Activated naive CD8-positive, alpha-beta T cell treated with anti-CD3 and anti-CD28 coated beads, Interleukin-2, amount 10 ng/mL, durations not matched to agents 7 days and 5 days (primary cell): Measurements from ENCODE around the gene GANAB. TPM values are rescaled to one million over a fixed set of nuclear protein-coding genes. Genes with fewer than 3 reads are reported as not detected.
"Not testable (repeated sequence)": the region's sequence is repeated elsewhere in the genome, so short reads cannot be mapped to it uniquely, and the experiment has no call there.

Source experiments
- ATAC-seq: fragments of 150-1000 bp; cut with Tn5 transposase; one replicate; pipeline ENCODE4 v1.10.0; 2021; ENCODE audit warnings: low read depth, moderate library complexity
- POLR2A ChIA-PET: fragments of 350-600 bp; sonication (Branson Sonifier 250); formaldehyde crosslinking; loops from one replicate; lab custom pipeline; 2021; ENCODE audit warnings: antibody characterized with exemption; lab: Charles Lee
- DNase-seq: peaks from one replicate; pipeline ENCODE4 v3.0.0; 2021
- H3K27ac Mint-ChIP-seq: one replicate; pipeline ENCODE4 v1.8.0; 2022; ENCODE audit warnings: mild to moderate bottlenecking, mixed read lengths
- H3K27me3 Mint-ChIP-seq: one replicate; pipeline ENCODE4 v1.8.0; 2022; ENCODE audit warnings: mild to moderate bottlenecking, moderate library complexity, mixed read lengths
- H3K36me3 Mint-ChIP-seq: one replicate; pipeline ENCODE4 v1.8.0; 2021; ENCODE audit warnings: mild to moderate bottlenecking, mixed read lengths
- H3K4me1 Mint-ChIP-seq: one replicate; pipeline ENCODE4 v1.8.0; 2021; ENCODE audit warnings: mixed read lengths
- H3K4me3 Mint-ChIP-seq: one replicate; pipeline ENCODE4 v1.8.0; 2022; ENCODE audit warnings: mild to moderate bottlenecking, moderate library complexity, mixed read lengths
- H3K9me3 Mint-ChIP-seq: one replicate; pipeline ENCODE4 v1.8.0; 2021; ENCODE audit warnings: mixed read lengths
- total RNA-seq, 2 experiments: library from RNA; stranded (reverse); gene quantifications; one replicate each; pipeline ENCODE4 v1.2.3, GENCODE V29; 2021

GANAB gene
- total RNA-seq, 2 experiments from 2014 or later, result 291 to 300 TPM

DNA sequence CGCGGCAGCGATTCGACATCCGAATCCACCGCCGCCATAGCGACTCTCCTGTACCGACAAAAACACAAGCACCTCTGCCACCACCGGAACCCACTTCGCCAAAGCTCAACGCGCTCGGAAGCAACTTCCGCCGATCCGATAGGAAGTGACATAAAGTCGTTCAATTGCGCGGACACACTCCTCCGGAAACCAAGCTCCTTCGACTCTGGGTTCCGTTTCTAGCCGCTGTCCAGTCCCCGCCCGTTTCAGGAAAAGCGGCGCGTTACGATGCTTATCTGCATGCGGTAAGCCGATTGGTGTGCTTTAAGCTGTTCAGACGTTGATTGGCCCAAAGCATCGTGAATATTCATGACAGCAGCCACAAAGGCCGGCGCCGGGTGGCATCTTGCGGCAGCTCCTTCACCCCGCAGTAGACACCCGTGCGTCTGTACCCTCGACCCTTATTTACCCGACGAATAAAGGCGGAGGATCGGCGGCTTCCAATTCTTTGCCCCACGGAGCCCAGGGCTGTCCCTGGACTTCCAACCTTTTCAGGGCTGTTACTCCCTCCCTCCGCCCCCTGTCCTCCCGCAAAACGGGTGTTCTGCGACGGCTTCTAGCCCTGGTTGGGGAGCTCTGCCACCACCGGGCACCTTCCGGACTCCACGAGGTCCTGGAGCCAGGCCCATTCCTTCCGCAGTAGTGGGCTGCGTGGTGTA lies 54.8 kb downstream of the GANAB start, which contains the start of gene TUT1:
TSS of gene TUT1 (minus strand) at position 76 of the 698 bp plus-strand sequence. CDS start at position 38, 38 bp downstream.
- Mint-ChIP-seq H3K36me3 (peaks cover 21% of the 10 kb centered on the region), H3K4me1 (peaks cover 38% of the 10 kb centered on the region), H3K27me3 (no peaks in the 10 kb centered on the region), H3K4me3 (peak within 1 kb of the TSS; percentile 100), H3K27ac (peak within 1 kb of the TSS; percentile 99), H3K9me3 (no peaks in the 10 kb centered on the region)
- peak; percentile 91 for DNase-seq
- POLR2A ChIA-PET, result interaction anchor here (0.5 to 4.8 kb wide), 52 partner anchors 8 to 291 kb away, joined by 3 to 83 read pairs (median 7); partner anchors contain the start of genes AHNAK, B3GAT3, BSCL2 and C11orf98
- ATAC-seq, result peak; percentile 88

DNA sequence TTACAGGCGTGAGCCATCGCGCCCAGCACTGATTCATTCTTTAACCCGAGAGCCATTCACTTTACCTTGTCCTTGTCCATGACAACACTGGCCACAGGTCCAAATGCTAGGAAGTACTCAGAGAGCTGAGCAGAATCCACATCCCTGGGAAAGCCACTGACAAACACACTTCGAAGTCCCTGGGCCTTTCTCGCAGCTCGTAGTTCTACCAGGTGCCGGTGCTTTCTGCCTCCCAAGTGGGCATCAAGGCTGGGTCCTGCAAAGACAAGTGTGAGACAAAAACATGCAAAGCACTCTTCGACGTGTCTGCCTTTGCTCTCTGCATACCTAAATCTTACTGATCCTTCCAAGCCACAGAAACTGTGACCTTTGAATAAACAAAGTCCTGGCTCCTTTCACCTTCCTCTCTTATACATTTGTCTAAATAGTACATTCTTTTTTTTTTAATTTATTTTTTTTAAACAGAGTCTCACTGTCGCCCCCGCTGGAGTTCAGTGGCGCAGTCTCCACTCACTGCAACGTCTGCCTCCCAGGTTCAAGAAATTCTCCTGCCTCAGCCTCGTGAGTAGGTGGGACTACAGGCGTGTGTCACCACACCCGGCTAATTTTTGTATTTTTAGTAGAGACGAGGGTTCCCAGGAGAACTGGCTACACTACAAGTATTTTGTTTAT lies 57.3 kb downstream of the GANAB start:
- Mint-ChIP-seq H3K4me1 (peaks cover 30% of the 10 kb centered on the region), H3K27ac (no peak overlapping the region), H3K27me3 (no peaks in the 10 kb centered on the region), H3K36me3 (peaks cover 13% of the 10 kb centered on the region), H3K4me3 (peak overlapping the region; percentile 30), H3K9me3 (no peaks in the 10 kb centered on the region)
- DNase-seq (no peak), ATAC-seq (no peak)
- POLR2A ChIA-PET, result no interaction called here

- ATAC-seq, H3K36me3 Mint-ChIP-seq: not testable (repeated sequence)
- POLR2A ChIA-PET, result interaction anchor here (0.8 to 3.8 kb wide), 3 partner anchors 11 to 36 kb away, joined by 3 to 23 read pairs (median 3); partner anchors contain the start of genes B3GAT3, EEF1G and EML3
Measured at GRCh38 chr11:62585356-62585755, 61.1 kb downstream of the GANAB start.

DNA sequence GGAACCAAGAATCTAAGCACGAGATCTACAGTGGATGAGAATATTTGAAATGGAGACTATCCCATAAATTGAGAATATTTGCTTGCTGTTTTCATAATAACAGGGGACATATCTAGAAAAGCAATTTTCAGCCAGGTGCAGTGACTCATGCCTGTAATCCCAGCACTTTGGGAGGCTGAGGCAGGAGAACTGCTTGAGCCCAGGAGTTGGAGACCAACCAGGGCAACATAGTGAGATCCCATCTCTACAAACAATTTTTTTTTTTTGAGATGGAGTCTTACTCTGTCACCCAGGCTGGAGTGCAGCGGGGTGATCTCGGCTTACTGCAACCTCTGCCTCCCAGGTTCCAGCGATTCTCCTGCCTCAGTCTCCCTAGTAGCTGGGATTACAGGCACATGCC lies 64.7 kb downstream of the GANAB start:
- H3K4me3 Mint-ChIP-seq, H3K27me3 Mint-ChIP-seq, H3K4me1 Mint-ChIP-seq, H3K27ac Mint-ChIP-seq, DNase-seq, H3K9me3 Mint-ChIP-seq, ATAC-seq: not testable (repeated sequence)
- H3K36me3 Mint-ChIP-seq, result peaks cover 13% of the 10 kb centered on the region
- POLR2A ChIA-PET, result interaction anchor here (0.7 kb wide), 1 partner anchor 155 kb away, joined by 3 read pairs; no protein-coding TSS in a partner anchor

More at GRCh38 chr11:62585356-62585755, 61.1 kb downstream of the GANAB start:
- not testable (repeated sequence) for H3K9me3 Mint-ChIP-seq, DNase-seq, H3K4me3 Mint-ChIP-seq, H3K27me3 Mint-ChIP-seq, H3K27ac Mint-ChIP-seq
- peaks cover 12% of the 10 kb centered on the region for H3K4me1 Mint-ChIP-seq

- H3K9me3 Mint-ChIP-seq, result no peaks in the 10 kb centered on the region
- H3K4me3 Mint-ChIP-seq, result no peak overlapping the region
- H3K27me3 Mint-ChIP-seq, result no peaks in the 10 kb centered on the region
- H3K4me1 Mint-ChIP-seq, result peaks cover 4% of the 10 kb centered on the region
- POLR2A ChIA-PET, result interaction anchor here (0.6 to 4.8 kb wide), 4 partner anchors 10 to 157 kb away, joined by 3 to 35 read pairs (median 4); partner anchors contain the start of gene TUT1
- H3K27ac Mint-ChIP-seq, result peak overlapping the region; percentile 49
- no peak for DNase-seq
- H3K36me3 Mint-ChIP-seq, result peaks cover 13% of the 10 kb centered on the region
- ATAC-seq, result no peak
Measured at GRCh38 chr11:62580959-62581715, 65.3 kb downstream of the GANAB start.

GRCh38 chr11:62579252-62579651 lies 67.2 kb downstream of the GANAB start:
- Mint-ChIP-seq H3K4me1 (peaks cover 13% of the 10 kb centered on the region), H3K27me3 (no peaks in the 10 kb centered on the region), H3K36me3 (peaks cover 14% of the 10 kb centered on the region), H3K9me3 (no peaks in the 10 kb centered on the region), H3K4me3 (no peak overlapping the region), H3K27ac (no peak overlapping the region)
- DNase-seq (no peak), ATAC-seq (no peak)
- POLR2A ChIA-PET, result interaction anchor here (0.7 to 4.8 kb wide), 2 partner anchors 12 to 110 kb away, joined by 3 to 35 read pairs; partner anchors contain the start of gene TUT1

DNA sequence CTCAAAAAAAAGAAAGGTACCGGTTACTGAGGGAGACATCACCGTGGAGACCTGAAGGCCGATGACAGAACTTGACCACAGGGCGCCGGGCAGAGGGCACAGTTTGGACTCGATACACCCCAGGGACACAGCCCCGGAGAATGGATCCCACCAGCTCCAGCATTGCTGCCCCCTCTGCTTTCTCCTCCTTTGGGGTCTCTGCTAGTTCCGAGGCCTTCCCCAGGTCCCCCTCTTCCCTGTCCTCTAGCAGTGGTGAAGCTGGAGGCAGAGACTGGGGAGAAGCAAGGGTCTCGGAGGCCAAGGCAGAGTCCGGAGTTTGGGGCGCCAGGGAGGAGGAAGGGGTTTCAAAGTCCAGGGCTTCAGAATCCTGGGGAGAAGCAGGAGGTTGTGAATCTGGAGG lies 67.9 kb downstream of the GANAB start:
- Mint-ChIP-seq H3K27ac (no peak overlapping the region), H3K27me3 (no peaks in the 10 kb centered on the region), H3K9me3 (no peaks in the 10 kb centered on the region), H3K36me3 (peaks cover 15% of the 10 kb centered on the region), H3K4me3 (no peak overlapping the region), H3K4me1 (peaks cover 13% of the 10 kb centered on the region)
- no peak for ATAC-seq
- POLR2A ChIA-PET, result interaction anchor here (4.8 kb wide), 1 partner anchor 13 kb away, joined by 35 read pairs; the partner anchor contains the start of gene TUT1
- DNase-seq, result no peak

- no peak for DNase-seq
- Mint-ChIP-seq H3K27me3 (no peaks in the 10 kb centered on the region), H3K9me3 (no peaks in the 10 kb centered on the region), H3K36me3 (peaks cover 28% of the 10 kb centered on the region), H3K27ac (no peak overlapping the region), H3K4me1 (peaks cover 23% of the 10 kb centered on the region), H3K4me3 (no peak overlapping the region)
- ATAC-seq, result no peak
- POLR2A ChIA-PET, result interaction anchor here (0.7 to 4.8 kb wide), 4 partner anchors 14 to 278 kb away, joined by 3 to 35 read pairs (median 4); partner anchors contain the start of genes MTA2 and TUT1
Measured at GRCh38 chr11:62577046-62577714, 69.2 kb downstream of the GANAB start.

DNA sequence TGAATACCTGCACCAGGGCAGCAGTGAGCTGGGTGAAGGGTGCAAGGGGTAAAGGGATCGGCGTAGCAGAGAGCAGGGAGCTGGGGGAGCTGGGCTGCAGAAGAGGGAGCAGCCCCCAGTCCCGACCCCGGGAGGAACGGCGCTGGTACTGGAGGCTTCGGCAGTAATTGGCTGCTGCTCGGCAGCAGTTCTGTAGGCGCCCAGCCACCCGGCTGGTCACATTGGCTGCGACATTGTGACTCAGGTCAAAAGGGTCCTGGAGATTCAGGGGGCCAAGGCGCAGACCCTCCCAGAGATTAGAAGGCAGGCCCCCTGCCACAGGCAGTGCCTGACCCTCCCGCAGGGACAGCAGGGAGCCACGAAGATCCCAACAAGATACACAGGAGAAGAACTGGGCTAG lies 70.6 kb downstream of the GANAB start:
- H3K4me1 Mint-ChIP-seq, result peaks cover 34% of the 10 kb centered on the region
- ATAC-seq (no peak), DNase-seq (no peak)
- H3K4me3 Mint-ChIP-seq, result peak overlapping the region; percentile 99
- peak overlapping the region; percentile 44 for H3K27ac Mint-ChIP-seq
- peaks cover 37% of the 10 kb centered on the region for H3K36me3 Mint-ChIP-seq
- no peaks in the 10 kb centered on the region for H3K27me3 Mint-ChIP-seq
- POLR2A ChIA-PET, result interaction anchor here (0.6 to 2.3 kb wide), 4 partner anchors 9 to 151 kb away, joined by 3 to 23 read pairs (median 6); partner anchors contain the start of genes HNRNPUL2 and TUT1
- no peaks in the 10 kb centered on the region for H3K9me3 Mint-ChIP-seq

- no peaks in the 10 kb centered on the region for H3K9me3 Mint-ChIP-seq
- POLR2A ChIA-PET, result interaction anchor here (0.8 to 3.3 kb wide), 11 partner anchors 9 to 281 kb away, joined by 3 to 68 read pairs (median 10); partner anchors contain the start of genes B3GAT3, C11orf98, CSKMT and HNRNPUL2
- no peak for ATAC-seq
- H3K36me3 Mint-ChIP-seq, result peaks cover 40% of the 10 kb centered on the region
- no peak for DNase-seq
- no peaks in the 10 kb centered on the region for H3K27me3 Mint-ChIP-seq
- peak overlapping the region; percentile 95 for H3K27ac Mint-ChIP-seq
- H3K4me3 Mint-ChIP-seq, result peak overlapping the region; percentile 99
- peaks cover 38% of the 10 kb centered on the region for H3K4me1 Mint-ChIP-seq
Measured at GRCh38 chr11:62575156-62575555, 71.3 kb downstream of the GANAB start.
